ENCODE data around the gene ARHGAP26.
"Not testable (repeated sequence)": the region's sequence is repeated elsewhere in the genome, so short reads cannot be mapped to it uniquely, and the experiment has no call there.

ARHGAP26 gene

DNA sequence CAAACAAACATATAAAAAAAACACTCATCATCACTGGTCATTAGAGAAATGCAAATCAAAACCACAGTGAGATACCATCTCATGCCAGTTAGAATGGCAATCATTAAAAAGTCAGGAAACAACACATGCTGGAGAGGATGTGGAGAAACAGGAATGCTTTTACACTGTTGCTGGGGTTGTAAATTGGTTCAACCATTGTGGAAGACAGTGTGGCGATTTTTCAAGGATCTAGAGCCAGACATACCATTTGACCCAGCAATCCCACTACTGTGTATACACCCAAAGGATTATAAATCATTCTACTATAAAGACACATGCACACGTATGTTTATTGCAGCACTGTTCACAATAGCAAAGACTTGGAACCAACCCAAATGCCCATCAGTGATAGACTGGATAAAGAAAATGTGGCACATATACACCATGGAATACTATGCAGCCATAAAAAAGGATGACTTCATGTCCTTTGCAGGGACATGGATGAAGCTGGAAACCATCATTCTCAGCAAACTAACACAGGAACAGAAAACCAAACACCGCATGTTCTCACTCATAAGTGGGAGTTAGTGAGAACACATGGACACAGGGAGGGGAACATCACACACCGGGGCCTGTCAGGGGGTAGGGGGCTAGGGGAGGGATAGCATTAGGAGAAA lies 433.3 kb downstream of the ARHGAP26 start:
- not testable (repeated sequence) for DNase-seq

DNA sequence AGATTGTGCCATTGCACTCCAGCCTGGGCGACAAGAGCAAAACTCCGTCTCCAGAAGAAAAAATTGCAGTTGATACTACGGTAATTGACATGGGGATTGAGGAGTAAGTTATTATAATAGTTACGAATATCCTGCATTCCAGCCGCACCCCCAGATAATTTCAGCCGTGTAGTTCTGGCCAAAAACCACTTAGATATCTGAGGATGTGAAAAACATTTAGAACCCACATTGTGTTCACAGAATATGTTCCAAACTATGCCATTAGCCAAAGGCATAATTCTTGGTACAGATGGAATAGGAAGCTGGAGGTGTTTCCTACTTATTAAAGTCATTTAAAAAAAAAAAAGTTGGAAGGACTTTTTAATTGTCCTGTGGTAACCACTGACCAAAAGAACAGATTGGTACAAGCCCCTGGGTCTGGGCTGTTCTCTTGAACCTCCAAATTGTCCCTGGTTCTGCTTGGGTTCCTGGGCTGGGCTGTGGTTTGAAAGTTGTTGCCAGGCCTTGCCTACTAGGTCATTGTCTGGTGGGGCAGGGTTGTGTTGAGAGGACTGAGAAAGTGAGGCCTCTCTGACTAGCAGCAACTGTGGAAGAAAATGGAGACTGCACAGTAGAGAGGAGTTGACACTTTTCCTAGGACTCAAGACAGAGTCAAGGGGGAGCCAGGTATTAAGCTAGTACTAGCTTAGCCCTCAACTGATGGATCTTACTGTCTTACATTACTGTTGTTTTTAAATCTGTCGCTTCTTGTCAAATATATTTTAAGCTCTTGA lies 434.5 kb downstream of the ARHGAP26 start:
- no peak for DNase-seq

DNA sequence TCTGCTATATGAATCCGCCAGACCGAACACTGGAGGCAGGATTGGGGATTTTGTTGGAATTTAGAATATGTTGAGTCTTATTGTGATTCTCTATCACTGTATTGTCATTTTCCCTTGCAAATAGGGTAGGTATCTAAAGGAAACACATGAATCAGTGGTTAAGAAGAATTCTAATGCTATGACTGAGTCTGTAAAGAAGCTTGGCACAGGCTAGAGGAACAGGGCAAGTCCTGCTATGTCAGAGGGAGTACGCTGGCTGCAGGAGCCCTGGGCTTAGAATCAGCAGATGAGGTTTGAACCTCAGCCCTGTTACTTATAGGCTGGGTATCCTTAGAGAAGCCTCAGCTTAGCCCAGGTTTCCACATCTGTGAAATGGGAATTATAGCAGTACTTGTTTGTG lies 435.2 kb downstream of the ARHGAP26 start:
- no peak for DNase-seq

DNA sequence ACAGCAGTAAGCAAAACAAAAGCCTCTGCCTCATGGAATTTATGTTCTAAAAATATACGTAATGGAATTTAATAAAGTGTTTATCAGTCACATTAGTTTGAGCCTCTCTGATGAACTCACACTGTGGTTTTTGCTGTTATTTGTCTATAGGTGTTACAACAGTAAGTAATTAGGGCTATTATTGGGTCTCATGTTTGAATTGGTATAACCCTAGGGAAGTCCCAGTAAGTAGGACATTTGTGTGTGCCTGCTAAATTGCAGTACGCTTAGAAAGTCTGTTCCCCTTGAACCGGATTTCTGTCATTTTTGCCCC lies 435.7 kb downstream of the ARHGAP26 start:
- no peak for DNase-seq

DNA sequence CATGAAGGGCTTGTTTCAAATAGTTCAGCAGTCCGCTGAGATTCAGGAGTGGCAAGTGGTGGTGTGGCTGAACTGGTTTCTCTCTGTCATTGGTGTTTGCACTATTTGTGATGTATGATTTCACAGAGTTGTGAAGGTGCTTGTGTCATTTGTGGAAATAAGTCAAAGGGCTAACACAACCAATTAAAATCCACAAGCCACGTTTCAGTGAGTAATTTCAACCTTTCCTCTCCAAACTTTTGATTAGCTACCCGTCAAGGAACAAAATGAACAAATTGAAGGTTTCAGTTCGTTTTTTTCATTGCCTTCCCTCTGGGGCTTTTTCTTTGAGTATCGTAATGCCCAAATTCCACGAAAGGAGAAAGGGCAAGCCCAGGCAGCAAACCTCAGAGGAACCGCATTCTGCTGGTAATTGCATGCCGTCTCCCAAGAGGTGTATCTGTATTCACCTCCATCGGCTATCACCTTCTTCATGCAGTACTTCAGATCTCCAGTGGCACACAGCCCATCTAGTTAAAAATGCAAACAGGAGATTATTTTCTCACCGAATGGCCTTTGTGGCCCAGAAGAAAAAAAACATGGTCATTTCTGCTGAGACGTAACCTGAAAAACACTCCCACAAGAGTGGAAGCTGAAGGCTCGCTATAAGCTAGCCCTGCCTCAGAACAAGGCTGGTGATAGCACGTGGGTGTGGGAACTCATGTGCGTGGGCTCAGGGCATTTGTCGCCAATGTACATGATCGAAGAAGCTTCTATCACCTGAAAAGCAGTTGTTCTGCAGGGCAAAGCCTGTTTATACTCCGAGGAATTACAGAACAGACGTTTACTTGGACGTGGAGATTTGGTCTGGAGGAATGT lies 436.2 kb downstream of the ARHGAP26 start:
- no peak for DNase-seq

DNA sequence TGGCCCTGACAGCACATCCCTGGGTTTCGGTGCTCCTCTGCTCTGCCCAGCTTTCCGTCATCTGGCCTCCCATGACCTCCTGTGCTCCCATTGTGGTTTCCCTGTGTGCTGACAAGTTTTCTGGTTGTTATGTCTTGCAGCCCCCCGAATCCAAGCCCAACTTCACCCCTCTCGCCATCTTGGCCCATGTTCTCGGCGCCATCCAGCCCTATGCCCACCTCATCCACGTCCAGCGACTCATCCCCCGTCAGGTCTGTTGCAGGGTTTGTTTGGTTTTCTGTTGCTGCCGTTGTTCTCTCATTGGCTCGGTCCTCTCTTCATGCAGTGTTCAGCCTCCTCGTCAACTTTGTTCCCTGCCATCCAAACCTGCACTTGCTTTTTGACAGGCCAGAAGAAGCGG lies 436.9 kb downstream of the ARHGAP26 start:
- no peak for DNase-seq

DNA sequence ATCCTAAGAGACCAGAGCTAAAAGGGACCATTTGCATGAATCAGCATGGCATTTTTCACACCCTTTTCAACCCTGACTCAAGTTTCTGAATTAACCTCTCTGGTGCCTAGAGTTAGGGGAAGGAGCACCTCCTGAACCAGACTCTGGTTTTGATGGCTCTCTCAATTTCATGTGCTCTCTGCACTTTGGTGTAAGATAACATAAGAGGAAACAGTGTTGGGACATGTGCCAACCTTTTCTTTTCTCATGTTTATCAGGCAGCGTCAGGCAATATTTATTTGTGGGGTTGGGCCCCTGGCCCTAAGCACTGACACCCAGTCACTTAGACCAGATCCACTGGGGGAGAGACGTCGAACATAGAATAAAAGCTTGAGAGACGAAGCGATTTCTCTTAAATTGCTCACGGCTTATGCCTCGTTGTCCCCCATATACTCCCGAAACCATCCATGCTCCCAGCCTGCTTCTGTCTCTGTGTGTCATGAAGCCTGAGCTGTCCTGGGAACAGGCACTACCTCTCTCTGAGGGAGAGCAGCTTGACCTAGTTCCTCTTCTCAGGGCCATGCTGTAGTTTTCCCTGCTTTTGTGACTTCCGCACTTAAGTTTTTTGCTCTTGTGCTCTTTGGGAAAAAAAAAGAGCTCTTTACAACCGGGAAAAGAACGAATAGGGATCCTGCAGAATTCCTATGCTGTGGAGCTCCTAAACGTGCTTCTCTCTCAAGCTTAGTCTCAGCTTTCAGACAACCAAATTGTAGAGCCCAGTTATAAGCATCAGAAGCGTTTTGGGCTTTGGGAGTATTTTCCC lies 437.6 kb downstream of the ARHGAP26 start:
- DNase-seq = no peak

DNA sequence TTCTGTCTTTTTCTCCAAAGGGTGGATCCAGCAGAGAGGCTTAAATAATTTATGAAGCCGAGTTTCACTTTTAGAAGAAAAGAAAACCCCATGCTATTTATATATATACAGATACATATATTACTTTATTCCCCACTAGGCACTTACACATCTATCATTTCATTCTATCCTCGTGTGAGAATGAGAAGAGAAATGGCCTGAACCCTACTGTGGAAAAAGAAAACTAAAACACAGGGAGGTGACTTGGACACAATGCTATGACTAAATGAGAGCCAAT lies 438.1 kb downstream of the ARHGAP26 start:
- no peak for DNase-seq

DNA sequence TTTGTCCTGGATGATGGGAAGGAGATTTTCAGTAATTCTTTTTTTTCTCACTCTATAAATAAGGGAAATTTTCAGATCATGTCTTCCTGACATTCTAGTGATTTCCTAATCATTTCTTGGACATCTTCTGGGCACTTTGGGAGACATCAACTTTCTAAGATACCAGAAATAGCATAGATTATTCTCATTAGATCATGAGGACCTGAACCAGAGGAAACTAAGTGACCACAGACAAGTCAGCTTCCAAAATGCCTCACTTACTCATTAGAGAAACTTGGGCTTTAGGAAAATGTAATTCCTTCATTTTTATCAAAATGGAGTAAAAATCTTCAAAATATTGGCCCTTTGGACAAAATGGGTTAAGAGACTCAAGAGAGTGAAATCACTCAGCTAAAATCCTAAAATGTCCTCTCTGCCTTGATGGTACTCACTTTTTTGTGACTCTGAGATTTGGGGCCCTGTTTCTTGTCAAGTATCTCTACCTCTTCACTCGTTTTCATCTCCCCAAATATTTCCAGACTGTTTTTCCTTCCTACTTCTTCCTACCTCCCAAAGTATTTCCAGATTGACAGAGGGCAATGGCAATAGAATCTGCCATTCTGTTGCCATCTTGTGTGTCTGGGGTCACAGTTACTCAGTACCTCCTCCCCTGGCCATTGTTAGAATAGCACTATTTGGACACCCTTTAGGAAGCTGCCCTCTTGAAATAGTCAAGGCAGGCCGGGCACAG lies 438.8 kb downstream of the ARHGAP26 start:
- DNase-seq = no peak

DNA sequence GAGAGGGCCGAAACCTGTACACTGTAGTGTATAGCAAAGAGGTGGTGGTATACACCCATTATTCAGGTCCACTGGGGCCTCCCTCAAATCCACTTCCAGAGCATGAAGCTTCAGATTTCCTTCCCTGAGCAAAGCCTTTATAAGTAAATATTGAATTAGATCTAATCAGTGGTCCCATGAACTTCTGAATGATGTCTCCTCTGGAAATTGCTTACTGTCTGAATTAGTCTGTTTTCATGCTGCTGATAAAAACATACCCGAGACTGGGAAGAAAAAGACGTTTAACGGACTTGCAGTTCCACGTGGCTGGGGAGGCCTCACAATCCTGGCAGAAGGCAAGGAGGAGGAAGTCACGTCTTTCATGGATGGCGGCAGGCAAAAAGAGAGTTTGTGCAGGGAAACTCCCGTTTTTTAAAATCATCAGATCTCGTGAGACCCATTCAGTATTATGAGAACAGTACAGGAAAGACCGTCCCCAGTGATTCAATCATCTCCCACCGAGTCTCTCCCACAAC lies 439.8 kb downstream of the ARHGAP26 start:
- no peak for DNase-seq

DNA sequence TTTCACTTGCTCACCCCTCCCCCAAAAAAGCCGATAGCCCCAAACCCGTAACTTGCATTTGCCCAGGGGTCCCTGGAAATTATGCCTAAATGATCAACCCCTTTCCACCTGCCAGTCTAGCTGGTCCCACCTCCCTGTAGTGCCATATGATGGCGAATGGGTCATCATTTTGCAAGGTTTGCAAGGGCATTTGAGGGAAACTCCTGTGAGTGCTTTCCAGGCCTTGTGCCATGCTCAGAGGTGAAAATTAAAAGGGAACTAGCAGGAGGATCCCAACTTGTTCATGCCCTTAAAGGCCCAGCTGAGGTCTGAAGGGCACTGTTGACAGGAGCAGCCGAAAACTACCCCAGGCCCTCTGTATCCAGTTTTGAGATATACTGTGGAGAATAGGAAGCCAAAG lies 440.4 kb downstream of the ARHGAP26 start:
- DNase-seq = no peak

DNA sequence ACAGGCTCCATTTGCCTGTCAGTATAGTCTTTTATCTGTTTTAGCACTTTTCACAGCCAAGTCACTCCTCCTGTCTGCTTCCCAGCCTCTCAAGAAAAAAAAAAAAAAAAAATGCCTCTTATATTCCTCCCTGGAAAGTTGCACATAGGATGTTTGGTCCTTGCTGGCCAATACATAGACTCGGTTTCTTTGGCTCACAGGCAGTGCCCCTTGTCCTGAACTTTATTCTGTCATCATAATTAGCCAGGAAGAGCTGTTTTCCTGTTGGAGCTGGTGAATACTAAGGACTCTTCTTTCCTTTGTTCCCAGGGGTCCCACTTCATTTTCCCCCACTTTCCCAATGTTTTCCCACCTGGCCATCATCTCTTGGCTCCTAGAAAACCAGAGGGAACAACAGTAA lies 442.1 kb downstream of the ARHGAP26 start:
- DNase-seq = no peak

DNA sequence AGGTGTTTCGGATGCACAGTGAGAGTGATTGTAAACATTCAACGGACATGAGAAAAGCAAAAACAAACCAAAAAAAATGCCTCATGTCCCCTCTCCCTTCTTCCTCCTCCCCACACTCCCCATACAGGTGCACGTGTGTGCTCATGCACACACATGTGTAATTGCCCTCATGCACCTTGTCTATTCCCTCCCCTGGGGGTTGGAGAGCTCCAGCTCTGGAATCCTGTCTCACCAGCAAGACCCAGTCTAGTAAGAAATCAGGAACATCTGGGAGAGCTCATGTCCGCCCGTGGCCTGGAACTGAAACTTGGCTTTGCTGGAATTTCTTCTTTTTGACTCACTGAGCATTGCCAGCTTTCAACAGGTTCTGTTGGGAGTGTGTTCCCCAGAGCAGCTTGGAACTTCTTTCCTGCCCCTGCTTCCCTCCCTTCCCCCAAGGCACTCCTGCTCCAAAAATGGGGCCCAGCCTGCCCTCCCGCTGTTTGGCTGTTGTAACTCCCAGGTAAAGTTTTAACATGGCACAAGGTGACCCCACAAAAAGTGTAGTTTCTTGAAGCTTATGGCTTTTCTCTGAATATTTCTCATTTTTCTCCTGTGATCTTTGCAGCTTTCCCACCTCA lies 443.2 kb downstream of the ARHGAP26 start:
- no peak for DNase-seq

DNA sequence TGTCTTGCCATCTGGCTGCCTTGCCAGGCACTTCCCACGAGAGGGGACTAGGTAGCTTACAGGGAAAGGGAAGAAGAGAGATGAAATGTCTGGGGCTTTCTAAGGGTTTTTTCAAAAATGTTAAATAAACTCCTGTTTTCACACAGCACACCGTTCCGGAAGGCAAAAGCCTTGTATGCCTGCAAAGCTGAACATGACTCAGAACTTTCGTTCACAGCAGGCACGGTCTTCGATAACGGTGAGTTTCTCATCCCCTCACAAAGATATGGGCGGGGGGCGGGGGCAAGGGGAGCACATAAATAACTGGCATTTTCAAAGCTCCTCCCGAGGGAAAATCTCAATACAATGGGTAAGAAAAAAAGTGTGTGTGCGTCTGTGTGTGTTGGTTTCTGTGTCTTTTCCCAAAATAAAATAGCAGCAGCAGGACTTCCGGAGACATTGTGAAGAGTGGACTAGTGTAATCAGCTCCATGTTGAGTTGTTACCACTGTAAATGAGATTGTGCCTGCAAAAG lies 443.7 kb downstream of the ARHGAP26 start:
- DNase-seq = no peak

DNA sequence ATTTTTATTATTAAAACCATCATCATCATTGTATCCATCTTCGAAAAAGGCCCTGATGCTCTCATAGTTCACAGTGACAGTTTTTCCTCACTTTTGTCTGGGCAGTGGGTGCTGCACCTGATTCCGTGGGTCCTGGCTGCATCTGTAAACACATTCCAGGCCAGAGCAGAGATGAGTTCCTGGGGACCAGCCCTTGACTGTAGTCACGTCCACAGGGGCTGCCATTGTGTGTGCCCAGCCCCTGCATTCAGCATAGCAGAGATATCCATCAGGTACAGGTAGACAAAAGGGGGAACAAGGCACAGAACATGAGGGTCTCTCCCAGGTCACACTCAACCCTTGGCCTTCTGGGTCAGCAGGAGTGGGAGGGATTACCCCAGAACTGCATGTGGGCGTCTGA lies 444.3 kb downstream of the ARHGAP26 start:
- DNase-seq = no peak

DNA sequence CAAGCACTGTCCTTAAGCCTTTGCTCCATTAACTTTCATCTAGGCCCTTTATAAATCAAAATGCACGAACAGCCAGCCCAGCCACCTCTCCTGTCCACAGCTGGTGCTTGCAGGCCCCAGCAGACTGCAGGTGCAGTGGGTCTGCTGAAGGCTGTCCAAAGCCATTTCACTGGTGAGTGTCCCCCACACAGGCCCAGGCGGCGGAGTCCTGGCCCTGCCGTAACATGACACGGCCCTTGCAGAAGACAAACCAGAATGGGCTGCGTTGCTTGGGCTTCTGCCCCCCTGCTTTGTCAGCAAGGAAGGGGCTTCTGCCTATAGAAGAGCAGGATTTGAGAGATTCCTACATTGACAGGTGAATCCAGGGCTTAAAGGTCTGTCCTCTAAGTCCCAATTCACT lies 444.7 kb downstream of the ARHGAP26 start:
- no peak for DNase-seq

DNA sequence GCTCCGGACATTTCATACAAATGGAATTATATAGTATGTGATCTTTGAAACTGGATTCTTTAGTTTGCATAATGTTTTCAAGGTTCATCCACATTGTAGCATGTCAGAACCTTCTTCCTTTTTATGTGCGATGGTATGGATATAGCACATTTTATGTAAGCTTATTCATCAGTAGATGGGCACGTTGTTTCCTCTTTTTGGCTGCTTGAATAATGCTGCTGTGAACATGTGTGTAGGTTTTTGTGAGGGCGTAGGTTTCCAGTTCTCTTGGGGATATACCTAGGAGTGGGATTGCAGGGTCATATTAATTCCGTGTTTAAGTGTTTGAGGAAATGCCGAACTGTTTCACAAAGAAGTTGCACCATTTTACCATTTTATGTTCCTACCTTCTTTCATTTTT lies 445.5 kb downstream of the ARHGAP26 start:
- DNase-seq = no peak

DNA sequence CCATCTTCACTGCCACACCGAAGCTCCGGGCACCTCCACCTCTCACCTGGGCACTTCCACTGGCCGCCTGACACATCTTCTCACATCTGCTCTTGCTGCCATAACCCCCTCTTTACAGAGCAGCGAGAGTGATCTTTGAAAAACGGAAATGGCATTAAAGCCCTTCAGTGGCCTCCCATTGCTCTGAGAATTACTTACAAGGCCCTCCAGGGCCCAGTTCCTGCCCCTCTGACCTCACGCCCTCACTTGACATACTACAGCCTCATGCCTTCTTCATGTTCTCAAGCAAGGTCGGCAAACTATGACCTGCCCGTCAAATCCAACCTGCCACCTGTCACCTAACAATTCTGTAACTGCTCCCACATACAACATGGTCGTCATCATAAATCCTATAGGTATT lies 446.0 kb downstream of the ARHGAP26 start:
- no peak for DNase-seq

DNA sequence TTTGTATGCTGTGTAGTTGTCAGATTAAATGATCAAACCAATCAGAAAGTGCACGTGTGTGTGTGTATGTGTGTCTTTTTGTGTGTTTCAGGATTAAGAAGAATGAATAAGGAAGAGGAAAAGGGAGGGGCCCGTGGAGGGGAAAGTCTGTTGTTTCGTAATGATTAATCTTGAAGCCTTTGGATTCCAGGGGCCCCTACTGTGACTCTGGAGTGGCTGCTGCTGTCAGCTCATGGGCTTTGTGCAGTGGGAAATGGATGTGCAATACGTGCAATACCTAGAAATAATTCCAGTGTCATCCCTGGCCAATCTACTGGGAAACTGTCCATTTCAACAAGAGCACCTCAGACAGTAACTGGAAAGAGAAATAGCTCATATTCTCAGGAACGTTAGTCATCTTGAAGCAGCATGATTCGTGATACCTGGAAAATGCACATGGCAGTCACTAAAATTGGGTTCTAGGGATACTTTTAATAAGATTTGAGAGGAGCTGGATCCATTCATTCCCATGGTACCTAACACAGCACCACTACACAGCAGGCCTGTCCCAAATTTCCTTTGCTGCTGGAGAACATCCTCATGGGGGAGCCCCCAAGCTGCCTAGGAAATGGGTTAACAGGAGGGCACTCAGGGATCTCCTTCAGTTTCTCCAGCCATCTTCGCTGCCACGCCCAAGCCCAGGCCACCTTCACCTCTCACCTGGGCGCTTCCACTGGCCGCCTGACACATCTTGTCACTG lies 447.1 kb downstream of the ARHGAP26 start:
- DNase-seq = no peak

DNA sequence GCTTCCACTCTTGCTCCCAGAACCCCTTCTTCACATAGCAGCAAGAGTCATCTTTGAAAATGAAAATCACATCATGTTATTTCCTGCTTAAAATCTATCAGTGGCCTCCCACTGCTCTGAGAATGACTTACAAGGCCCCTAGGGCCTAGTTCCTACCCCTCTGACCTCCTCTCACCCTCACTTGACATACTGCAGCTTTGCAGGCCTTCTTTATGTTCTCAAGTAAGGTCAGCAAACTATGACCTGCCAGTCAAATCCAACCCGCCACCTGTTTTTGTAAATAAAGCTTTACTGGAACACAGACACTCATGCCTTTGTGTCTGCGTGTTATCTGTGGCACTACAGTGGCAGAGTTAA lies 447.6 kb downstream of the ARHGAP26 start:
- DNase-seq = no peak

DNA sequence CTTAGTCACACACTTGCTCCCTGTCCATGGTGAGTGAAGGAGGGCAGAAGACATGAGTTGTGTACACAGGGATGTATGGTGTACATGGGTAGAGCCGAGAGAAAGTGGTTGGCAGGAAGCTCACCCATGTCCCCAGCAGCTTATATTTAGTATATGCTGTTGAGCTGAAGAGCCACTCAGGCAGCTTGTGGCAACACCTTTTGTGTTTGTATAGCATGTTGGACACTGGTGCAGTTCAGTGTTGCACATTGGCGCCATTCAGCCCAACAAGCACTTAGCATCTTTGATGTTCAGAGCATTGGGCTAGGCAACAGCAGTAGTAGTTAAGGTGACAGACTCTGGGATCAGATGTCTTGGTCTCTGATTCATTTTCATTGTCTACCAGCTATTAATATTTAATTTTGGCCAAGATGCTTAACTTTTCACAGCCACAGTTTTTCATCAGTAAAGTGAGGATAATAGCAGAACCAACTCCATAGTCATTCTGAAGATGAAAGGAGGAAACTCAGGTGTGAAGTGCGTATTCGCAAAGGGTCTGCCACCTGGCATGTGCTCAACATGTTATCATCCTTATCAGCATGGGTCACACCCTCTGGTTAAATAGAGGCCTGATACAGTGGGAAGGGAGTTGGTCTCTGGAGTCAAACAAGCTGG lies 448.5 kb downstream of the ARHGAP26 start:
- no peak for DNase-seq
